CD4-positive, alpha-beta T cell treated with Interleukin-6 for 4 hours (primary cell): ENCODE measurements around the gene CSH2.
A peak's percentile ranks its signal among the peaks of the same experiment; 100 is the strongest.

Experiments
- DNase-seq: peaks from one replicate; pipeline ENCODE4 v3.0.0-alpha.2; 2020; ENCODE audit warnings: mixed read lengths

The CSH2 gene

GRCh38 chr17:63833026-63833740, 40.3 kb downstream of the CSH2 start:
- no peak for DNase-seq

GRCh38 chr17:63832455-63832854, 41.0 kb downstream of the CSH2 start:
- DNase-seq: no peak

- no peak for DNase-seq
These were observed 41.5 kb downstream of the CSH2 start for GRCh38 chr17:63832014-63832413.

- DNase-seq: no peak
These were observed 42.0 kb downstream of the CSH2 start for GRCh38 chr17:63831505-63831904.

GRCh38 chr17:63830904-63831491, 42.5 kb downstream of the CSH2 start:
- no peak for DNase-seq

- DNase-seq: no peak
These were observed 43.2 kb downstream of the CSH2 start for GRCh38 chr17:63830278-63830677.

GRCh38 chr17:63828936-63829335, 44.5 kb downstream of the CSH2 start:
- no peak for DNase-seq

GRCh38 chr17:63827801-63828221, 45.7 kb downstream of the CSH2 start:
- DNase-seq: no peak

GRCh38 chr17:63827002-63827800, 46.3 kb downstream of the CSH2 start, which contains the start of the genes FTSJ3 and PSMC5:
Gene FTSJ3 (minus strand): TSS chr17:63827663. CDS start chr17:63826902, 761 bp downstream.
Gene PSMC5 (plus strand): TSS chr17:63827431. CDS start chr17:63827491, 60 bp downstream.
- DNase-seq: peak; percentile 97

- no peak for DNase-seq
These were observed 46.9 kb downstream of the CSH2 start for GRCh38 chr17:63826468-63827001.

GRCh38 chr17:63824362-63824761, 49.1 kb downstream of the CSH2 start:
- no peak for DNase-seq

GRCh38 chr17:63823659-63824331, 49.7 kb downstream of the CSH2 start:
- no peak for DNase-seq

- no peak for DNase-seq
These were observed 50.9 kb downstream of the CSH2 start for GRCh38 chr17:63822537-63822936.
